HG03521 (cell line): ENCODE results near the gene HSD3B7.
"Not testable (repeated sequence)": the region's sequence is repeated elsewhere in the genome, so short reads cannot be mapped to it uniquely, and the experiment has no call there.

ENCODE experiments used
- ATAC-seq: cut with Tn5 transposase; IDR thresholded peaks from one replicate; pipeline ENCODE4 v1.9.1; 2021; ENCODE audit warnings: mild to moderate bottlenecking, moderate library complexity; ENCODE audit not compliant: unreplicated experiment

The HSD3B7 gene

GRCh38 chr16:30984669-30985400 is at the start of gene HSD3B7:
HSD3B7 (plus strand) TSS chr16:30985207; CDS start chr16:30985659, 452 bp downstream.
- ATAC-seq, result no peak

GRCh38 chr16:30937692-30938091 is 47.3 kb upstream of the HSD3B7 start:
- no peak for ATAC-seq

GRCh38 chr16:30939571-30939970 is 45.4 kb upstream of the HSD3B7 start:
- not testable (repeated sequence) for ATAC-seq

GRCh38 chr16:30941600-30942425 is 43.2 kb upstream of the HSD3B7 start:
- peak; percentile 83 for ATAC-seq

GRCh38 chr16:30942426-30942806 is 42.6 kb upstream of the HSD3B7 start:
- ATAC-seq, result no peak

- no peak for ATAC-seq
Measured at GRCh38 chr16:30944352-30944751, 40.7 kb upstream of the HSD3B7 start.

GRCh38 chr16:30946671-30947540 is 38.1 kb upstream of the HSD3B7 start:
- no peak for ATAC-seq

GRCh38 chr16:30947541-30947858 is 37.5 kb upstream of the HSD3B7 start:
- no peak for ATAC-seq

GRCh38 chr16:30947859-30948666 is 36.9 kb upstream of the HSD3B7 start:
- ATAC-seq, result no peak

GRCh38 chr16:30948667-30949649 is 36.0 kb upstream of the HSD3B7 start, which contains the start of gene ORAI3:
ORAI3 (plus strand) TSS chr16:30949068; CDS start chr16:30949290, 222 bp downstream.
- peak; percentile 59 for ATAC-seq

- no peak for ATAC-seq
Measured at GRCh38 chr16:30949650-30950515, 35.1 kb upstream of the HSD3B7 start.

GRCh38 chr16:30950516-30951065 is 34.4 kb upstream of the HSD3B7 start:
- no peak for ATAC-seq

GRCh38 chr16:30951193-30951592 is 33.8 kb upstream of the HSD3B7 start:
- no peak for ATAC-seq

GRCh38 chr16:30951750-30952149 is 33.3 kb upstream of the HSD3B7 start:
- ATAC-seq, result no peak

- no peak for ATAC-seq
Measured at GRCh38 chr16:30953111-30953510, 31.9 kb upstream of the HSD3B7 start.

- no peak for ATAC-seq
Measured at GRCh38 chr16:30953511-30954124, 31.4 kb upstream of the HSD3B7 start.

- no peak for ATAC-seq
Measured at GRCh38 chr16:30954993-30955392, 30.0 kb upstream of the HSD3B7 start.
